GM12873 (cell line): Measurements from ENCODE around the gene URB2.

ENCODE experiments used
- CTCF ChIP-seq: IDR thresholded peaks from 2 replicates; pipeline ENCODE4 v1.5.1; 2012; ENCODE audit warnings: low read depth, mild to moderate bottlenecking, moderate library complexity, low read length, control low read depth; ENCODE audit not compliant: insufficient read depth; ENCODE audit errors: missing control alignments

URB2 gene

GRCh38 chr1:229685149-229685548 lies 59.1 kb downstream of the URB2 start:
- TF ChIP-seq CTCF, result no peak

- no peak for TF ChIP-seq CTCF
Observed at GRCh38 chr1:229689273-229689672, 63.2 kb downstream of the URB2 start.

GRCh38 chr1:229689904-229690303 lies 63.9 kb downstream of the URB2 start:
- TF ChIP-seq CTCF, result no peak

- no peak for TF ChIP-seq CTCF
Observed at GRCh38 chr1:229690662-229691061, 64.6 kb downstream of the URB2 start.

- no peak for TF ChIP-seq CTCF
Observed at GRCh38 chr1:229691362-229691761, 65.3 kb downstream of the URB2 start.

GRCh38 chr1:229693129-229693900 lies 67.3 kb downstream of the URB2 start:
- TF ChIP-seq CTCF, result no peak

GRCh38 chr1:229694053-229694693 lies 68.1 kb downstream of the URB2 start:
- TF ChIP-seq CTCF, result no peak
